ENCODE results near the gene FSTL4. TPM values are rescaled to one million over a fixed set of nuclear protein-coding genes. Genes with fewer than 3 reads are reported as not detected.
"Not testable (repeated sequence)": the region's sequence is repeated elsewhere in the genome, so short reads cannot be mapped to it uniquely, and the experiment has no call there.

FSTL4 gene
- total RNA-seq, 2 experiments from 2014 or later, result 0.36 TPM; not detected in 1

DNA sequence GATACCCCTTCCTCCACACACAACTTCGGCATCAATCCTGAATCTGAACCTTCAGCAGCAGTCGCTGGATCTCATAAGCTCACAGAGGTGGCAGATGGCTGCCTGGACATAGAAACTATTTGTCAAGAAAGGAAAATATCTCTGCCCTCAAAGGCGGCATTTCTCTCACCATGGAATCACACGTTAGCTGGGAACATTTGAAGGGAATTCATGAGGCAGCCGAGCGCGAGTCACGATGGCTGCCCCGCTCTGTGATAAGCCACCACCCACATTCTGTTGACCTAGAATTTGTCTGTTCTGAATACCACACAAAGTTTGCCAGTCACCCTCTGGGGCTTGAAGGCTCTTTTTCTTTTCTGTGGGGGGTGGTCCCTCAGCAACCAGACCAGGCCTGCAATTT, 157.9 kb downstream of the FSTL4 start:
- H3K4me1 Mint-ChIP-seq (ENCODE audit: low read depth), result peaks cover 7% of the 10 kb centered on the region
- intact Hi-C loops (cut with micrococcal nuclease), result loop anchor here (10.0 kb wide), 1 partner anchor 90 kb away; no protein-coding TSS in a partner anchor
- H3K9me3 Mint-ChIP-seq, result no peaks in the 10 kb centered on the region
- H3K27me3 Mint-ChIP-seq, result peaks cover 2% of the 10 kb centered on the region
- ChIA-PET CTCF (interaction anchor here (2.1 kb wide), 1 partner anchor 31 kb away, joined by 6 read pairs; no protein-coding TSS in a partner anchor), POLR2A (no interaction called here)
- H3K4me3 Mint-ChIP-seq, result no peak overlapping the region
- H3K27ac Mint-ChIP-seq, result no peak overlapping the region
- H3K36me3 Mint-ChIP-seq, result no peaks in the 10 kb centered on the region
- no peak for DNase-seq

DNA sequence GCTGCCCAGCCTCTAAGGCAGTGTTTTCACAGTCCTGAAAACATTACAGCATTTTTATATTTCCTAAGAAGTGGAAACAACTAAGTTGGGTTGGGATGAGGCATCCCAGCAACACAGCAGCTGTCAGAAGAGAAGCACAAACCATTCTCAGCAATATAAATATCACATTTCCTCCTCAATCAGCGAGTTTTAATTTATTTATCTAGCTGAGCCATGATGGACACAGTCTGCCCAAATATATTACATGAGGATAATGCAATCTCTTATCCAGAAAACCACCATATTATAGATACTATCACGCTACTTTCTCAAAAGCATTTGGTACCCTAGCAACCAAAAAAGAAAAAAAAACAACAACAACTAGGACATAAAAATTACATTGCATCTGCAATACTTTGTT, 158.5 kb downstream of the FSTL4 start:
- H3K36me3 Mint-ChIP-seq, result no peaks in the 10 kb centered on the region
- no peak for DNase-seq
- CTCF ChIA-PET, result interaction anchor here (2.1 kb wide), 1 partner anchor 30 kb away, joined by 6 read pairs; no protein-coding TSS in a partner anchor
- no peaks in the 10 kb centered on the region for H3K9me3 Mint-ChIP-seq
- H3K4me1 Mint-ChIP-seq (ENCODE audit: low read depth), result peaks cover 7% of the 10 kb centered on the region
- H3K4me3 Mint-ChIP-seq, result no peak overlapping the region
- intact Hi-C loops (cut with micrococcal nuclease), result loop anchor here (10.0 kb wide), 1 partner anchor 89 kb away; no protein-coding TSS in a partner anchor
- no peak overlapping the region for H3K27ac Mint-ChIP-seq
- H3K27me3 Mint-ChIP-seq, result peaks cover 2% of the 10 kb centered on the region
- POLR2A ChIA-PET, result no interaction called here

DNA sequence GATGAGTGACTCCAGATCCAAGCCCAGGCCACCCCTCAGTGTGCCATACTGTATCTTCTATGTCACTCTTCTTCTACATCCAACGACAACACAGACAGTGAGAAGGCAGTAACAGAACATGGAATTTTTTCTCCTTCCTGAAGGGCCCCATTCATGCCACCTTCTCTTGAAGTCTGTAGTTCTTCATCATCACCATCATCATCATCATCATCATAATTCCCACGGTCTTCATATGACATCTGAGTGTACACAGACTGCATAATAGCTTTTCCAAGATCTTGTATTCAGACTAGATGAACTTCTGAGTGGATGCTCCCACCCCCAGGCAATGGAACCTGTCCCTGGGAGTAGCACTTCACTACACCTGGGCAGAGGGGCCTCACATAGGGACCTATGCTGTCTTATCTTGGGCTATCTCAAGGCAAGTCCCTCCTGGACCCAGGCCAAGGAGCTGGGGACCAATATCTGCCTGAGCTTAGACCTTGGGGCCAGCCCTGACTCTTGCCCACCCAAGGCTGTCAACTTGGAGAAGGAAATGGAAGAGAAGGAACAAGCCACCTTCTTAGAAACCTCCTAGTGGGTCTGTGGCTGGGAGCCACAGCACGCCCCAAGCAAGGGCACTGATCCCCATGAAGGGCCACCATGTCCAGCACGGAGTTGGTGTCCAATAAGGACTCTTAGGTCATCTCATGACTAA, 159.1 kb downstream of the FSTL4 start:
- POLR2A ChIA-PET, result no interaction called here
- H3K4me3 Mint-ChIP-seq, result no peak overlapping the region
- DNase-seq, result no peak
- H3K27me3 Mint-ChIP-seq, result peaks cover 2% of the 10 kb centered on the region
- H3K9me3 Mint-ChIP-seq, result no peaks in the 10 kb centered on the region
- intact Hi-C loops (cut with micrococcal nuclease), result loop anchor here (10.0 kb wide), 1 partner anchor 88 kb away; no protein-coding TSS in a partner anchor
- peaks cover 7% of the 10 kb centered on the region for H3K4me1 Mint-ChIP-seq (ENCODE audit: low read depth)
- no peak overlapping the region for H3K27ac Mint-ChIP-seq
- no peaks in the 10 kb centered on the region for H3K36me3 Mint-ChIP-seq
- CTCF ChIA-PET, result interaction anchor here (2.1 kb wide), 1 partner anchor 29 kb away, joined by 6 read pairs; no protein-coding TSS in a partner anchor

DNA sequence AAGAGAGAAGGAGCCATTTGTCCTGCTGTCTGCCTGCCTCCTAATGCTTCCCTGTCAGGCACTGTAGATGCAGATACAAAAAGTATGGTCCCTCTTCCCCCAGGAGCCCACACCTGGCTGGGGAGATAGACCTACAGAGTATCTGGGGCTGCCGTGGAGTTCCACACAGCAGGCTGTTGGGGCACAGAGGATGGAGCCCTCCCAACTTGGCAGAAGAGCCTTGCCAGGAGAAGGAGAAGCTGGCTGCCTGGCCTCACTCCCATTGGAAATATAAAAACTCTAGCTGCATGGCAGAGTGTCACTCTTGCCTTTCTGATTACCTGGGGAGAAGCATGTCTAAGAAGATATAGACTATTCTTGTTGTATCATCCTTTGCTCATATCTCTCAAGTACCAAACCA, 160.4 kb downstream of the FSTL4 start:
- intact Hi-C loops (cut with micrococcal nuclease), result loop anchor here (10.0 kb wide), 1 partner anchor 87 kb away; no protein-coding TSS in a partner anchor
- Mint-ChIP-seq H3K27me3 (peaks cover 2% of the 10 kb centered on the region), H3K27ac (no peak overlapping the region), H3K9me3 (no peaks in the 10 kb centered on the region), H3K36me3 (no peaks in the 10 kb centered on the region), H3K4me3 (no peak overlapping the region), H3K4me1 (ENCODE audit: low read depth) (no peaks in the 10 kb centered on the region)
- CTCF ChIA-PET, result no interaction called here
- POLR2A ChIA-PET, result no interaction called here
- no peak for DNase-seq

DNA sequence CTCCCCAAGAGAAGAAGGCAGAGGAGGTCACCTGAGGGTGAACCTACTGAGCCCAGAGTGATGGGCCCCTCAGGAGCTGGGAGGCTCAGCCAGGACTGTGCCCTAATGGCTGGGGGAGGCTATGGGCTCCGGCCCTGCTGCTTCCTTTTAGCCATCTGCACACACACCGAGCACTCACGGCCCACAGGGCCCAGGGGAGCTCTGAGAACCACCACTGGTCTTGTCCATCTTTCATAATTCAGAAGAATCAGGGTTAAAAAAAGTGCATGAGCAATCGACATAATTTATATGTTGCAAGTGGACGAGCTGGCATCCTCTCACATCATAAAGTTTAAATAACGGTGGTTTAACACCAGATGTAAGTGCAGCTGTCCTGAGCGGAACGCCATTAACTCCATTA, 162.1 kb downstream of the FSTL4 start:
- Mint-ChIP-seq H3K36me3 (no peaks in the 10 kb centered on the region), H3K4me3 (no peak overlapping the region), H3K27ac (no peak overlapping the region), H3K9me3 (no peaks in the 10 kb centered on the region), H3K4me1 (ENCODE audit: low read depth) (no peaks in the 10 kb centered on the region), H3K27me3 (no peaks in the 10 kb centered on the region)
- DNase-seq, result no peak
- POLR2A ChIA-PET, result no interaction called here
- intact Hi-C loops (cut with micrococcal nuclease), result loop anchor here (10.0 kb wide), 1 partner anchor 85 kb away; no protein-coding TSS in a partner anchor
- CTCF ChIA-PET, result interaction anchor here (1.9 kb wide), 1 partner anchor 26 kb away, joined by 9 read pairs; no protein-coding TSS in a partner anchor

DNA sequence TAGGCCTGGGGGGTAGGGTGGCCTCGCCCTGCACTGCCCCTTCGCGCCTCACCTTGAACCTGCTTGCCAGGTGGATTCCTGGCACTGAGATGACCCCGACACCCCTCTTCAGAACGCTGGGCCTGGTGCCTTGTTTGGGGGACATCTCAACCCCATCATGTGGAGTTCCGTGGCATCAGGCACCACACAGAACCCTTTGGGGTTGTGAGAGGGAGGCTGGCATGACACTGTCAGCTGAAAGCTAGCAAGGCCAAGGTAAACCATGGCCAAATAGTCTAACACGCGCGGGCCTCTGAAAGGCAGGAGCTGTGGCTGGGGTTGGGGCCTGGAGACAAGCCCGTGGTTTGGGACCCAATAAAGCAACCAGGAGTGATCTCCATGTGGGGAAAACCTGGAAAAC, 163.2 kb downstream of the FSTL4 start:
- Mint-ChIP-seq H3K36me3 (no peaks in the 10 kb centered on the region), H3K4me3 (no peak overlapping the region), H3K4me1 (ENCODE audit: low read depth) (no peaks in the 10 kb centered on the region), H3K27ac (no peak overlapping the region), H3K9me3 (no peaks in the 10 kb centered on the region), H3K27me3 (no peaks in the 10 kb centered on the region)
- no peak for DNase-seq
- ChIA-PET POLR2A (no interaction called here), CTCF (no interaction called here)
- intact Hi-C loops (cut with micrococcal nuclease), result no loop called here

DNA sequence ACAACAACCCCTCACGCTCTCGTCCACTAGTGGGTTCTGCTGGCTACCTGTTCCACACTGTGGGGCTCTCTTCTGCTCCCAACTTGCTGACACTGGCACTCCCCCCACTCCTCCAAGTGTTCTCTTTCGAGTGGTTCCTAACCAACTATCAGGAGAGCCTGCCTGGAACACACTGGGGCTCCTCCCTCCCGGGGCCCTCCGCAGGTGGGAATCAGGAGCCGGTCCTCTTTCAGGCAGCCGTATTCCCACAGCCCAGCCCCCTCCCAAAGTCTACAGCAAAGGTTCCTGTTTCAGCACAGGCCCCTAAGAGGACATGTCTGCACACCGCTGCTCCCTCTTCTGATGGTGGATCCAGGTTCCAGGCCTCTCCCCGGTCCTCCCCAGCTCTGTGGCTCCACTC, 165.9 kb downstream of the FSTL4 start:
- Mint-ChIP-seq H3K4me3 (no peak overlapping the region), H3K27ac (no peak overlapping the region), H3K4me1 (ENCODE audit: low read depth) (no peaks in the 10 kb centered on the region), H3K27me3 (no peaks in the 10 kb centered on the region), H3K36me3 (no peaks in the 10 kb centered on the region), H3K9me3 (no peaks in the 10 kb centered on the region)
- intact Hi-C loops (cut with micrococcal nuclease), result no loop called here
- ChIA-PET POLR2A (no interaction called here), CTCF (no interaction called here)
- DNase-seq, result no peak

DNA sequence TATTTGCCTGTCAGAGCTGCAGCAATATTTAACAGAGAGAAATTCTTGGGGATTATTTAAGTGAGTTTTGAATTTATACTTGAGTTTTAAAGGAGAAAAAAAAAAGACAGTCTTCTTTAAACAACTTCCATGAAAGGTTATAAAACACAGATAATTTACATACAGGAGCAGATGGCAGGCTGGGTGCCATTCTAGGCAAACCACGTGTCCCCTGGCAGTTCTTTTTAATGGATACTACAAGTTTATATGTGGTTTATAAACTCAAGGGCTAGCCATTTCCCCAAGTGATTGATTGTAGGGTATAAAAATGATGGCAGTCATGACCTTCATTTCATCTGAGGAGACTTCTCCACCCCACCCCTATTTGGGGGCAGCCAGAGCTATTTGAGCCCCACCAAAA, 166.6 kb downstream of the FSTL4 start:
- ChIA-PET CTCF (no interaction called here), POLR2A (no interaction called here)
- Mint-ChIP-seq H3K27me3 (no peaks in the 10 kb centered on the region), H3K4me1 (ENCODE audit: low read depth) (no peaks in the 10 kb centered on the region), H3K27ac (no peak overlapping the region), H3K9me3 (no peaks in the 10 kb centered on the region), H3K4me3 (no peak overlapping the region), H3K36me3 (no peaks in the 10 kb centered on the region)
- DNase-seq, result no peak
- intact Hi-C loops (cut with micrococcal nuclease), result no loop called here

DNA sequence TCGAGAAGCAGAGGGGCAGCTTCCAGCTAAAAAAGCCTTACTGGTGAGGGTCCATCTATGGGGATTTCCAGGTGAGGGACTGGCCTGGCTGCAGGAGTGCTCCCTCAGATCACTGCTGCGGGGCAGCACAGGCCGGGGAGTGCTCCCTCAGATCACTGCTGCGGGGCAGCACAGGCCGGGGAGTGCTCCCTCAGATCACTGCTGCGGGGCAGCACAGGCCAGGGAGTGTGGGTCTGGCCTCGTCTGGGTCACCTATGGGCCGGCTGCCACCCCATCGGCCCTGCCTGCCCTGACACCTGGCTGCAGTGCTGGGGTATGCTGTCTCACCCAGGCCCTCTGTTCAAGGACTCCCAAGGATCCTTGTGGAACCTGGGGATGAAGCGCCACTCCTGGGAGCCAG, 167.1 kb downstream of the FSTL4 start:
- POLR2A ChIA-PET, result not testable (repeated sequence)

DNA sequence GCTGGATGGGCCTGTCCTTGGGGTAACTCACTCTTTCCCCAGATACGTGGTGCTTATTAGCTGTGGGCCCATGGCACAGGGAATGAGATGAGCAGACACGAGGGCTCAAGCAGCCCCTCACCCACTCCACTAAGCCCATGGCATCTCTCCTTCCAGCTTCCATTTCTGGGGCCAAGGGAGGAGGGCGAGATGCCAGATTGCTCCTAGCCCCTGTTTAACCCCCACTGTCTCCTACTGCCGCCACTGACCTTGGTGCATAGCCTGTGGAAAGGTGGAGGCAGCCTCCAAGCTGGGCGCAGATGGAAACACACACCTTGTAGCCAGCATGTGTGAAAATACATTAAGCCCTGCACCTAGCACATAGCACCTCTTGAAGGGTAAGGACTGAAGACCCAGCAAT, 167.6 kb downstream of the FSTL4 start:
- CTCF ChIA-PET, result interaction anchor here (1.6 kb wide), 1 partner anchor 21 kb away, joined by 6 read pairs; no protein-coding TSS in a partner anchor
- intact Hi-C loops (cut with micrococcal nuclease), result no loop called here
- Mint-ChIP-seq H3K36me3 (no peaks in the 10 kb centered on the region), H3K9me3 (no peaks in the 10 kb centered on the region), H3K27me3 (no peaks in the 10 kb centered on the region), H3K4me1 (ENCODE audit: low read depth) (no peaks in the 10 kb centered on the region), H3K4me3 (no peak overlapping the region), H3K27ac (no peak overlapping the region)
- POLR2A ChIA-PET, result no interaction called here
- DNase-seq, result no peak

More for the DNA sequence above, 167.1 kb downstream of the FSTL4 start:
- H3K4me3 Mint-ChIP-seq; H3K27ac Mint-ChIP-seq; intact Hi-C loops (cut with micrococcal nuclease); DNase-seq; H3K4me1 Mint-ChIP-seq (ENCODE audit: low read depth); H3K36me3 Mint-ChIP-seq; H3K9me3 Mint-ChIP-seq; H3K27me3 Mint-ChIP-seq: not testable (repeated sequence)
- CTCF ChIA-PET, result interaction anchor here (1.6 kb wide), 1 partner anchor 22 kb away, joined by 6 read pairs; no protein-coding TSS in a partner anchor

DNA sequence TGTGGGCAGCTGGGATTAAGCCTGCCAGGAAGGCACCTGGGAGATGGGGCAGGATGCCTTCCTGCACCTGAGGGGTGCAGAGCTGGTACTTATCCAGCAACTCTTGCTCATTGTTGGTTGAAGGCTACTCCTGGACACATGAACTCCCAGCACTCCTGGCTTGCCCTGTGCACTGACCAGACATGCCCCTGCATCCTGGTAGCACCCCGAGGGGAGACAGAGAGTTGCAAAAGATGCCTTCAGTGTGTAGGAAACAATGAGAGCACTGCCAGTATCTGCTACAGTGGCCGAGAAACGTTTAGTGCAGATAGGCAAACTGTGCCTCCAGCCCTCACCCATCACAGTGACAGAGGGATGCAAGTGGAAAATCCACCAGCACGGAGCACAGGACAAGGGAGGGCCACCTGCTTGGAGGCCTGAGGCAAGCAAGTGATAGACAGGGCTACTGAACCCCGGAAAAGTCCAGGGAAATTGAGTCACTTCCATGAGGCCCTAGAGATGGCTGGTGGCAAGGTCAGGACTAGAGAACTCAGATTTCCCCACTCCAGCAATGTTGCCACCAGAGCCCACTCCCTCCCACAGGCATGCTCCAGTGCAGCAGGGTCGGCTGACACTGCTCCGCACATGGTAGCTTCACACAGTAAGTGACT, 171.1 kb downstream of the FSTL4 start:
- Mint-ChIP-seq H3K27ac (no peak overlapping the region), H3K4me3 (no peak overlapping the region), H3K4me1 (ENCODE audit: low read depth) (no peaks in the 10 kb centered on the region), H3K27me3 (peaks cover 4% of the 10 kb centered on the region), H3K36me3 (no peaks in the 10 kb centered on the region), H3K9me3 (no peaks in the 10 kb centered on the region)
- ChIA-PET CTCF (no interaction called here), POLR2A (no interaction called here)
- DNase-seq, result no peak
- intact Hi-C loops (cut with micrococcal nuclease), result no loop called here

DNA sequence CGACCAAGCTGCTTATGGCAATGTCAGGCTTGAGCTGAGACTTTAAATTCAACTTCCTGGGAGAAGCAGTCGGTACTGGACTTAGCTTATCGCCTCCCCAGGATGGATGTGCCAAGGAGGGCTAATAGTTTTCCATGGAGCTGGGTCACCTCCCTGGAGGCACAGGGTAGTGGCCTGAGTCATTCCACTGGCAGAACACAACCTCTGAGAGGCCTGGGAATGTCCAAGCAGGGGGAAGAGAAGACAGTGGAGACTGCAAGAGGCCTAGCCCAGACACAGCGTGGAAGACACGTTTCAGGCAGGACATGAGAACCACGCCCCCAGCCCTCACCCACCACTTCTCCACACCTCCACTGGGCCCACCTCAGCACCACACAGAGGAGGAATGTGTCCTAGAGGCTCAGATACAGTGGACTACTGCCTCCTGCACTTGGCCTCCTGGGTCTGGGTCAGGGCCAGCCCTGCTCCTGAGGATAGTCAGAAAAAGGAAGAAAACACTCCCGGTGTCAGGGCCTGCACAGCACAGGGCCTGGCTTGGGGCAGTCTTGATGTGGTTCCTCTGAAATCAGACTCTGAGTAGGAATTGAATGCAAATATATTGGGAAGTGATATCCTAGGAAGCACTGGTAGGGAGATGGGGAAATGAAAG, 171.8 kb downstream of the FSTL4 start:
- Mint-ChIP-seq H3K4me3 (no peak overlapping the region), H3K27ac (no peak overlapping the region), H3K27me3 (peaks cover 4% of the 10 kb centered on the region), H3K4me1 (ENCODE audit: low read depth) (no peaks in the 10 kb centered on the region), H3K36me3 (no peaks in the 10 kb centered on the region), H3K9me3 (no peaks in the 10 kb centered on the region)
- ChIA-PET CTCF (interaction anchor here (1.9 kb wide), 1 partner anchor 18 kb away, joined by 11 read pairs; no protein-coding TSS in a partner anchor), POLR2A (no interaction called here)
- intact Hi-C loops (cut with micrococcal nuclease), result no loop called here
- DNase-seq, result no peak

All from activated CD4-positive, alpha-beta memory T cell treated with anti-CD3 and anti-CD28 coated beads for 36 hours (primary cell).